ENCODE results near the gene APOC1.
"Not testable (repeated sequence)": the region's sequence is repeated elsewhere in the genome, so short reads cannot be mapped to it uniquely, and the experiment has no call there.

The APOC1 gene

GRCh38 chr19:44914433-44915206 is at the start of gene APOC1:
APOC1 (plus strand) TSS chr19:44914608; CDS start chr19:44914892, 284 bp downstream.
- H3K27ac Mint-ChIP-seq: peak within 1 kb of the TSS; percentile 69
- H3K4me3 Mint-ChIP-seq: peak within 1 kb of the TSS; percentile 88
- H3K36me3 Mint-ChIP-seq, H3K9me3 Mint-ChIP-seq: not testable (repeated sequence)
- CTCF ChIA-PET: interaction anchor here (1.5 kb wide), 1 partner anchor 38 kb away, joined by 4 read pairs; no protein-coding TSS in a partner anchor
- peaks cover 45% of the 10 kb centered on the region for H3K27me3 Mint-ChIP-seq
- peak; percentile 87 for DNase-seq
- H3K4me1 Mint-ChIP-seq: peaks cover 14% of the 10 kb centered on the region

GRCh38 chr19:44865196-44865767 is 49.1 kb upstream of the APOC1 start:
- Mint-ChIP-seq H3K27me3 (peaks cover 12% of the 10 kb centered on the region), H3K4me3 (no peak overlapping the region), H3K27ac (no peak overlapping the region), H3K36me3 (no peaks in the 10 kb centered on the region), H3K4me1 (peaks cover 5% of the 10 kb centered on the region), H3K9me3 (no peaks in the 10 kb centered on the region)
- CTCF ChIA-PET: no interaction called here
- no peak for DNase-seq

DNA sequence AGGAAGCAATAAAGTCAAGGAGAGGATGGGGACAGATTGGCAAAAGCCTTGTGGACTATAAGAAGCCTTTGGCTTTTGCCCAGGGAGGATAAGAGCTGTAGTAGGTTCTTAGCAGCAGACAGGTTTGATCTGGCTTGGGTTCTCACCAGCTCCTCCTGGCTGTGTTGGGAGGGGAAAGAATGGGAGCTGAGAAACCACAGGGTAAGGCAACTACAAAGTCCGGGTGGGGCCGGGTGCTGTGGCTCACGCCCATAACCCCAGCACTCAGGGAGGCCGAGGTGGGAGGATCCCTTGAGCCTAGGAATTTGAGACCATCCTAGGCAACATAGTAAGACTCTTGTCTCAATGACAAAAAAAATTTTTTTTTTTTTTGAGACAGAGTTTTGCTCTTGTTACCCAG is 47.7 kb upstream of the APOC1 start:
- Mint-ChIP-seq H3K27ac (no peak overlapping the region), H3K4me1 (peaks cover 5% of the 10 kb centered on the region)
- CTCF ChIA-PET: no interaction called here

GRCh38 chr19:44867578-44867977 is 46.8 kb upstream of the APOC1 start:
- CTCF ChIA-PET: interaction anchor here (0.7 kb wide), 1 partner anchor 83 kb away, joined by 3 read pairs; no protein-coding TSS in a partner anchor
- H3K27me3 Mint-ChIP-seq: peaks cover 14% of the 10 kb centered on the region
- peaks cover 5% of the 10 kb centered on the region for H3K4me1 Mint-ChIP-seq
- no peak for DNase-seq
- H3K4me3 Mint-ChIP-seq: no peak overlapping the region
- no peaks in the 10 kb centered on the region for H3K36me3 Mint-ChIP-seq
- no peak overlapping the region for H3K27ac Mint-ChIP-seq
- no peaks in the 10 kb centered on the region for H3K9me3 Mint-ChIP-seq

More for the DNA sequence above, 47.7 kb upstream of the APOC1 start:
- no peak for DNase-seq
- no peaks in the 10 kb centered on the region for H3K9me3 Mint-ChIP-seq
- H3K4me3 Mint-ChIP-seq: no peak overlapping the region
- H3K36me3 Mint-ChIP-seq: no peaks in the 10 kb centered on the region
- H3K27me3 Mint-ChIP-seq: peaks cover 14% of the 10 kb centered on the region

- DNase-seq: no peak
- Mint-ChIP-seq H3K9me3 (no peaks in the 10 kb centered on the region), H3K4me1 (peaks cover 5% of the 10 kb centered on the region), H3K27ac (no peak overlapping the region), H3K36me3 (no peaks in the 10 kb centered on the region), H3K4me3 (no peak overlapping the region), H3K27me3 (peaks cover 14% of the 10 kb centered on the region)
- CTCF ChIA-PET: no interaction called here
Measured at GRCh38 chr19:44869733-44870470, 44.5 kb upstream of the APOC1 start.

GRCh38 chr19:44871809-44872208 is 42.6 kb upstream of the APOC1 start:
- Mint-ChIP-seq H3K27me3 (peaks cover 8% of the 10 kb centered on the region), H3K27ac (no peak overlapping the region), H3K36me3 (no peaks in the 10 kb centered on the region), H3K4me3 (no peak overlapping the region), H3K4me1 (no peaks in the 10 kb centered on the region), H3K9me3 (no peaks in the 10 kb centered on the region)
- CTCF ChIA-PET: no interaction called here
- no peak for DNase-seq

- H3K4me3 Mint-ChIP-seq: no peak overlapping the region
- peaks cover 3% of the 10 kb centered on the region for H3K4me1 Mint-ChIP-seq
- no peak for DNase-seq
- no peaks in the 10 kb centered on the region for H3K9me3 Mint-ChIP-seq
- H3K27me3 Mint-ChIP-seq: peaks cover 8% of the 10 kb centered on the region
- H3K27ac Mint-ChIP-seq: no peak overlapping the region
- no peaks in the 10 kb centered on the region for H3K36me3 Mint-ChIP-seq
- CTCF ChIA-PET: no interaction called here
Measured at GRCh38 chr19:44872661-44873060, 41.7 kb upstream of the APOC1 start.

DNA sequence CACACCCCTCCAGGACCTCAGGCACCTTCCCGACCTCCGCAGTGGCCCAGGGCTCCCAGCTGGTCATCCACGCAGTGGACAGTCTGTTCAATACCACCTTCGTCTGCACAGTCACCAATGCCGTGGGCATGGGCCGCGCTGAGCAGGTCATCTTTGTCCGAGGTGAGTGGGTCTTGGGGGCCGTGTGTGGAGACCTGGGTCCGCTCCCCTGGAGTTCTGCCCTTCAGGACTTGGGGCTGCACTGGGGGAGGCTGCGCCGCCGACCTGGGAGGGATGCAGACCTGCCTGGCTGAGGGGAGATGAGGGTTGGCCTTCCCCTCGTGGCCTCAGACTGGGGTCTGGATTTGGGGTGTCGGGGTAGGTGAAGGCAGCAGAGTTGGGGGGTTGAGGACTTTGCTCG is 40.1 kb upstream of the APOC1 start:
- H3K27ac Mint-ChIP-seq: no peak overlapping the region
- H3K27me3 Mint-ChIP-seq: peaks cover 13% of the 10 kb centered on the region
- CTCF ChIA-PET: no interaction called here
- peaks cover 3% of the 10 kb centered on the region for H3K4me1 Mint-ChIP-seq
- H3K9me3 Mint-ChIP-seq: no peaks in the 10 kb centered on the region
- no peak overlapping the region for H3K4me3 Mint-ChIP-seq
- no peak for DNase-seq
- H3K36me3 Mint-ChIP-seq: no peaks in the 10 kb centered on the region

DNA sequence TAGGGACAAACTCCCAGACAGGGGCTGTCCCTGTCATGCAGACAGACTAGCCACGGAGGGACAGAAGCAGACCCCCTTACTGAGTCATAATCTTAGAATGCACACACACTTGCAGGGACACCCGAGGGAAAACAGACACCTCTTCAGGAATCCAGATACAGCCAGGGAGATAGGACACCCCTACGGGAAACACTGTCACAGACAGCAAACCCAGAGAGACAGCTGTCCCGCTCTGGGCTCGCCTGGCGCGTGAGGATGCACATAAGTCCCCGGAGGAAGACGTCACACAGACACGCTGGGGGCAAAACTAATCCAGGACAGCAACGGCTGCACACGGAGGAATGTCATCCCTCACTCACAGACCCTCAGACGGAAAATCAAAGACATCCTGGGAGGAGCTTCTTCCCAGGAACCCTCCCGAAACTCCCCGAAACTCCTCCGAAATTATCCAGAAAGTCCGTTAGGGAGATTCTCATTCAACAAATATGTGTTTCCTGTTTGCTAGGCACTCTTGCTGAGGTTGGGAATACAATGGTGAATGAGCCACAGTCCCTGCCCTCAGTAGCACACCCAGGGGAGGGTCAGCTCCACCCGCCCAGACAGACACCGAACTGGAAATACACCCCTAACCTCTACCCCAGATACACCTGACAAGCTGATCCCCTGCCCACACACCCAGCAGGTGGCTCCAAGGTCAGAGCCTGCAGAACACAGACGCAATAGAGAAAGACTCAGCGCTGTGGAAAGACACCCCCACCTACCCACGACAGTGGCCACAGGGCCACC is 38.5 kb upstream of the APOC1 start:
- H3K36me3 Mint-ChIP-seq: no peaks in the 10 kb centered on the region
- no peaks in the 10 kb centered on the region for H3K9me3 Mint-ChIP-seq
- peaks cover 3% of the 10 kb centered on the region for H3K4me1 Mint-ChIP-seq
- H3K27ac Mint-ChIP-seq: no peak overlapping the region
- DNase-seq: no peak
- peaks cover 4% of the 10 kb centered on the region for H3K27me3 Mint-ChIP-seq
- H3K4me3 Mint-ChIP-seq: no peak overlapping the region
- CTCF ChIA-PET: interaction anchor here (1.0 kb wide), 1 partner anchor 14 kb away, joined by 3 read pairs; no protein-coding TSS in a partner anchor

- Mint-ChIP-seq H3K27me3 (peaks cover 4% of the 10 kb centered on the region), H3K27ac (no peak overlapping the region), H3K36me3 (no peaks in the 10 kb centered on the region), H3K4me1 (peaks cover 3% of the 10 kb centered on the region), H3K9me3 (no peaks in the 10 kb centered on the region), H3K4me3 (no peak overlapping the region)
- CTCF ChIA-PET: interaction anchor here (1.0 kb wide), 1 partner anchor 13 kb away, joined by 3 read pairs; no protein-coding TSS in a partner anchor
- DNase-seq: no peak
Measured at GRCh38 chr19:44876930-44877535, 37.4 kb upstream of the APOC1 start.

- CTCF ChIA-PET: no interaction called here
- peaks cover 4% of the 10 kb centered on the region for H3K27me3 Mint-ChIP-seq
- no peak overlapping the region for H3K4me3 Mint-ChIP-seq
- peaks cover 3% of the 10 kb centered on the region for H3K4me1 Mint-ChIP-seq
- H3K27ac Mint-ChIP-seq: no peak overlapping the region
- no peaks in the 10 kb centered on the region for H3K9me3 Mint-ChIP-seq
- no peaks in the 10 kb centered on the region for H3K36me3 Mint-ChIP-seq
- no peak for DNase-seq
Measured at GRCh38 chr19:44878120-44878865, 36.1 kb upstream of the APOC1 start.

DNA sequence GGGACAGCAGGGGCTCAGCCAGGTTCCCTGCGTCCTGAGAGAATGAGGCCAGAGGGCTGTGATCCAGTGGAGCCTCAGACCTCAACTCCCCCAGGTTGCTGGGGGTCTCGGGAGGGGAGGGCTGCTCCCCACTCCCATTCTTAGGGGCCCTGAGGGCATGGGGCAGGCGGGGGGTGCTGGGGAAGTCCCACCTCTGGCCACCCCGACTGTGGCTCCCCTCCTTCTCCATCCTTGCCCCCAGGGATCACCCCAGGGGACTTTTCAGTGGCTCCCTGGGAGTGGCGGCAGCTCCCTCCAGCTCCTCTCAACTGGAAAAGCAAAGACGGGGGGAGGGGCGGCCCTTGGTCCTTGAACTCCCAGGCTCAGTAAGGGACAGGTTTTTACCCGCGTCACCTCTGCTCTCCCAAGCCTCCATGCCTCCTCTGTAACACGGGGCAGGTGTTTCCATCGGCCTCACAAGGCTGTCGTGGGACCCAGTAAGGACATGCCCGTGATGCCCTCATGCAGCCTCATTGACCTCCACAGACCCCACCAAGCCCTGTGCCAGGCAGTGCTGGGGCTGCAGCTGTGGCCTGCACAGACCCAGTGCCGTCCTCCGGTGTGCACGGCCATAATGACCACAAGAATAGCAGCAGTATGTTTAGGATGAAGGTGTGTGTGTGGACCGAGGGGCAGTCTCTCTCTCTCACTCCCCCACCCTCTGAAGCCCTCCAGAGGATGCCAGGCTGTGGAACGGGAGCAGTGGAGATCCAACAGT is 34.9 kb upstream of the APOC1 start:
- DNase-seq: no peak
- Mint-ChIP-seq H3K27ac (no peak overlapping the region), H3K9me3 (no peaks in the 10 kb centered on the region), H3K4me3 (no peak overlapping the region), H3K36me3 (no peaks in the 10 kb centered on the region), H3K27me3 (peaks cover 4% of the 10 kb centered on the region), H3K4me1 (peaks cover 3% of the 10 kb centered on the region)
- CTCF ChIA-PET: no interaction called here

DNA sequence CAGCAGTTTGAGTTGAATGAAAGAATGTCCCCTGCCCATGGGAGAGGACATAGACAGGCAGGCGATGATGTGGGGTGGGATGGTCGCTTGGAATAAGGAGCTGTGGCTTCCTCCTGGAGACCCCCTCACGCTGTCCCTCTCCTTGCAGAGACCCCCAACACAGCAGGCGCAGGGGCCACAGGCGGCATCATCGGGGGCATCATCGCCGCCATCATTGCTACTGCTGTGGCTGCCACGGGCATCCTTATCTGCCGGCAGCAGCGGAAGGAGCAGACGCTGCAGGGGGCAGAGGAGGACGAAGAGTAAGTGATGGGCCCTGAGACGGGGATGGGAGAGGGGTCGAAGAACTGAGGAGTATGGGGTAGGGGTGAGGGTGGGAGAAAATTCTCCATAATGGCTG is 32.3 kb upstream of the APOC1 start:
- Mint-ChIP-seq H3K4me3 (no peak overlapping the region), H3K9me3 (no peaks in the 10 kb centered on the region), H3K27ac (no peak overlapping the region), H3K36me3 (no peaks in the 10 kb centered on the region), H3K27me3 (peaks cover 7% of the 10 kb centered on the region), H3K4me1 (peaks cover 3% of the 10 kb centered on the region)
- CTCF ChIA-PET: no interaction called here
- no peak for DNase-seq
